Stimulated activated CD8-positive, alpha-beta memory T cell treated with anti-CD3 and anti-CD28 coated beads, Interleukin-2, amount 100 ng/mL, for 48 hours (primary cell): ENCODE measurements around the gene TRIM8.

ENCODE experiments used
- DNase-seq, 2 donors: peaks; one replicate each; pipeline ENCODE4 v3.0.0-alpha.2; 2020; ENCODE audit warnings: low read depth in 2 of 2

Gene TRIM8

GRCh38 chr10:102632394-102633111 lies 11.7 kb upstream of the TRIM8 start:
- no peak for DNase-seq

- no peak for DNase-seq
Observed at GRCh38 chr10:102633287-102633686, 11.0 kb upstream of the TRIM8 start.

GRCh38 chr10:102633848-102634247 lies 10.4 kb upstream of the TRIM8 start:
- no peak for DNase-seq

GRCh38 chr10:102634686-102635085 lies 9.6 kb upstream of the TRIM8 start:
- DNase-seq = no peak

- no peak for DNase-seq
Observed at GRCh38 chr10:102635377-102635776, 8.9 kb upstream of the TRIM8 start.

- DNase-seq = no peak
Observed at GRCh38 chr10:102639537-102639936, 4.7 kb upstream of the TRIM8 start.

GRCh38 chr10:102641402-102641801 lies 2.9 kb upstream of the TRIM8 start:
- no peak for DNase-seq

GRCh38 chr10:102641880-102642735 lies 2.2 kb upstream of the TRIM8 start:
- peak; percentile 96 to 98 for DNase-seq

GRCh38 chr10:102642736-102643335 lies 1.4 kb upstream of the TRIM8 start:
- no peak for DNase-seq

GRCh38 chr10:102643336-102644065 lies 778 bp upstream of the TRIM8 start:
- peak; percentile 43 to 57 for DNase-seq

- DNase-seq = peak; percentile 59 to 65
Observed at GRCh38 chr10:102644646-102645387, 538 bp downstream of the TRIM8 start.

GRCh38 chr10:102645388-102645740 lies 1.1 kb downstream of the TRIM8 start:
- no peak for DNase-seq

- DNase-seq = peak; percentile 68
Observed at GRCh38 chr10:102645741-102646609, 1.7 kb downstream of the TRIM8 start.

- DNase-seq = peak in 1 of 2 donors; percentile 40
Observed at GRCh38 chr10:102646610-102647442, 2.5 kb downstream of the TRIM8 start.

GRCh38 chr10:102647443-102648268 lies 3.4 kb downstream of the TRIM8 start:
- DNase-seq = no peak

GRCh38 chr10:102648269-102648888 lies 4.1 kb downstream of the TRIM8 start:
- DNase-seq = no peak

GRCh38 chr10:102648889-102649796 lies 4.9 kb downstream of the TRIM8 start:
- DNase-seq = no peak
